RPMI8226 (cell line): ENCODE data around the gene MDM1.

ENCODE experiments used
- DNase-seq: peaks from one replicate; pipeline ENCODE4 v3.0.0-alpha.2; 2015

MDM1 gene

GRCh38 chr12:68270358-68270757 is 61.8 kb downstream of the MDM1 start:
- DNase-seq: no peak

- DNase-seq: no peak
Measured at GRCh38 chr12:68269779-68270178, 62.4 kb downstream of the MDM1 start.

GRCh38 chr12:68268967-68269366 is 63.2 kb downstream of the MDM1 start:
- DNase-seq: no peak

- DNase-seq: no peak
Measured at GRCh38 chr12:68267892-68268396, 64.2 kb downstream of the MDM1 start.

- no peak for DNase-seq
Measured at GRCh38 chr12:68264857-68265256, 67.3 kb downstream of the MDM1 start.

- DNase-seq: no peak
Measured at GRCh38 chr12:68264158-68264855, 67.9 kb downstream of the MDM1 start.

- no peak for DNase-seq
Measured at GRCh38 chr12:68263366-68263765, 68.8 kb downstream of the MDM1 start.

GRCh38 chr12:68261896-68262295 is 70.3 kb downstream of the MDM1 start:
- DNase-seq: no peak

- no peak for DNase-seq
Measured at GRCh38 chr12:68260153-68260552, 72.0 kb downstream of the MDM1 start.

GRCh38 chr12:68259318-68259940 is 72.7 kb downstream of the MDM1 start:
- no peak for DNase-seq

- DNase-seq: no peak
Measured at GRCh38 chr12:68253504-68253903, 78.7 kb downstream of the MDM1 start, which contains the start of gene IL22. TSS of gene IL22 (minus strand) at chr12:68253604. CDS start at chr12:68253448, 156 bp downstream.

GRCh38 chr12:68252077-68252476 is 80.1 kb downstream of the MDM1 start:
- no peak for DNase-seq

DNA sequence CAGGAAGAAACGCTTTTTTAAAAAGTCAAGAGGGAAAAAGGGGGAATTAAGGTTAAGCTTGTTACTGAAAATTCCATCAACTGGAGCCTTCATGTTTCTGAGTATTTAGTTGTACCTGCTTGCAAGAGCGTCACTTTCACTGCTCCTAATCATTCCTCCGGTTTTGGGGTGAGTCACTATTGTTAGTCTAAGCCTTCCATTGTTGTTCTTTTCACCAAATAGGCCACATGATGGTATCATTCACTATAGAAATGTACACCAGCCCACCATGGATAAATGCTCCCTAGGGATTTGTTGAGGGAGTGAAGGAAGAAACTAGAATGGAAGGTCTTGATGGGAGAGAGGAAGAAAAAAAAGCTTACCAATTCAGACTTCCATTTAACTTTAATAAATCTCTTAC is 81.7 kb downstream of the MDM1 start:
- no peak for DNase-seq

- no peak for DNase-seq
Measured at GRCh38 chr12:68247785-68248184, 84.4 kb downstream of the MDM1 start.

DNA sequence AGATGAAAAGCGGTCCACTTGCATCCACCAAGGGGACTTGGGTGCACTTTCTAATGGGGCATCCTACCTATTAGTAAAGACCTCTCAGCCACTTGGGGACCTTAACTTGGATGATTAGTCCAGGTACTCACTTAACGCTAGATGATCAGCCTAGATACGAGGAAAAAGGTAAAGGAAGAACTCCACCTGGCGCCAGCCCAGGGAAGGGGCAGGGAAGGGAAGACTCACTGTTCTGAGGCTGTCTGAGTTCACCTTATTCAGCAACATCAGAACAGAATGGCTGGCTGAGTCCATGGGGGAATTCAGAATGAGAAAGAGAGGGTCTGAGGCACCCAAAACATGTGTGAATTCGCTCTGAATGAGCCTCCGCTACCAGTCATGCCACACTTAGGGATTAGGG is 85.8 kb downstream of the MDM1 start:
- DNase-seq: no peak

DNA sequence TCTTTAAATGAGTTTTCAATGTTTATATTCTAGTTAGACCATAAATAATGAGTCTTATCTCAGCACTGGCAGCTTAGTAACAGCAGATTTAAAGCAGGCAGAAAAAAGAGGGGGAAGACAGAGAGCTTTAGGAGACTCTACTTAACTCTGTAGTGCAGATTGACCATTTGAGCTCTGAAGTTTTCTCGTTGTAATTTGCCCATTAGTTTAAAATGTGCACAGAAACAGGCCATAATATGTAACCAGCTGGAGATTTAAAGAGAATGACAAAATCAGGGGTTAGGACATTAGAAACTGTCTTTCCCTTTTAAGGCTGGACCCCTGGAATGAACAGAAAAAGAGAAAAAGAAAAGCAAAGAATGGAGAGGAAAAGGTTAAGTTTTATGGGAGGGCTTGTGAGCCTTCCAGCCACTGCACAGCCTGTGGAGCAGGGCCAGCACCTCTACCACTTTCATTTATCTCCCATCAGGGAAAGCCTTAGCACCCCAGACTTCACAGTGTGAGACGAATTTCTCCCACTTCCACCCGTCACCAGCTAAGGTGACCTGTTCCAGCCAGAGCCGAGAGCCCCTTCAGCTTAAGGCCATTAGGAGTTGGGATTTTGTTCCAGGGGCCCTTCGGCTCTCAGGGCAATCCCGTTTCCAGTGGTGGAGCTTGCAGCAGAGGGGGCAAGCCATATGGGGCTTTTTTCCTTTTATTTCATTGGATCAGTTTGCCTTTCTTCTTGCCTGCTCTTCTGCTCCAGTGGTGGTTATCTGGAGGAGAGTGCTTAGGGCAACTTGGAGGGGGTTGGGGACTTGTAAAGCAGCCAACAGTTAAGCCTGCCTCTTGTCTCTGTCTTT is 86.8 kb downstream of the MDM1 start:
- DNase-seq: no peak
